Measurements from ENCODE around the gene ACSL5. TPM values are rescaled to one million over a fixed set of nuclear protein-coding genes. Genes with fewer than 3 reads are reported as not detected.

The ACSL5 gene
- polyA plus RNA-seq, 2 donors: 3.6 to 5.6 TPM

DNA sequence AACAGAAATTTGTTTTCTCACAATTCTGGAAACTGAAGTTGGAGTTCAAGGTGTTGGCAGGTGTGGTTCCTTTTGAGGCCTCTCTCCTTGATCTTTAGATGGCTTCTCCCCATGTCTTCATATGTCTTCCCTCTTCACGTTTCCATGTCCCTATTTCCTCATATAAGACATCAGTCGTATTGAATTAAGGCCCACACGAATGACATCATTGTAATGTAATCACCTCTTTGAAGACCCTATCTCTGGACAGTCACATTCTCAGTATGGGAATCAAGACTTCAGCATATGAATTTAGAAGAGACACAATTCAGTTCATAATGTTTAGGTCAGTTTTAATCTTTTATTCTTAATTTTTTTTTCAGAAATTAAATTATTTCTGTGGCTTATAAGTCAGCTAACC, 92.9 kb downstream of the ACSL5 start:
- no peak overlapping the region for H3K4me3 ChIP-seq (ENCODE audit: low read depth in 1 of 2, low read length in 2 of 2)
- no peak overlapping the region for H3K27ac ChIP-seq (ENCODE audit: low read depth in 2 of 2, low read length in 1 of 2)
- no peaks in the 10 kb centered on the region for H3K4me1 ChIP-seq (ENCODE audit: control insufficient read depth in 2 of 2, insufficient read depth in 2 of 2, low read length in 1 of 2)
- 83 to 90% methylated on average over 3 of the region's 3 CpGs for WGBS, 2 donors
- H3K27me3 ChIP-seq (ENCODE audit: control insufficient read depth in 1 of 2, insufficient read depth in 2 of 2, low read length in 2 of 2): no peaks in the 10 kb centered on the region
- no peaks in the 10 kb centered on the region for H3K9me3 ChIP-seq (ENCODE audit: control insufficient read depth in 2 of 2, insufficient read depth in 1 of 2, low read depth in 1 of 2, low read length in 1 of 2)
- H3K36me3 ChIP-seq (ENCODE audit: control insufficient read depth in 2 of 2, insufficient read depth in 2 of 2, low read length in 1 of 2): peaks cover 0 to 11% of the 10 kb centered on the region in 2 donors

DNA sequence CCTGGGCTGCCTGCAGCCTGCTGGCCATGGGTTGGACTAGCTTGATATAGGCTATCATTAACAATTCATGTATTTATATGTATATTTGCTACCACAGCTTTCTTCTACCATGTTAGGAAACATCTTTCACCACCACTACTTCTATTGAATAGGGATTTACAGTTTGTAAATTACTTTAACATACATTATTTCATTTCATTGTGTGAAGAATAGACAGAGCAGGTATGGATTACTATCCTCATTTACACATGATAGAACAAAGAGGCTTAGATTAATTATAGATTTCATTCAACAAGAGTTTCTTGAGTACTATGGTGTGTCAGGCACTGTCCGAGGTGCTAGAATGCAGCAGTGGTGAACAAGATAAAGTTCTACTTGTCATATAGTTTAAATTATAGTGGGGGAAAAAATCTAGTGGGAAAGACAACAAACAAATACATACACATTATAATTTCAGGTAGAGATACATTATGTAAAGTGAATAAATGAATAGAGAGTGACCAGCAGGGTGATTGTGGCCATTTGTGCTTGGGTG, 93.7 kb downstream of the ACSL5 start:
- Histone ChIP-seq H3K9me3 (ENCODE audit: control insufficient read depth in 2 of 2, insufficient read depth in 1 of 2, low read depth in 1 of 2, low read length in 1 of 2) (no peaks in the 10 kb centered on the region), H3K27ac (ENCODE audit: low read depth in 2 of 2, low read length in 1 of 2) (no peak overlapping the region), H3K4me1 (ENCODE audit: control insufficient read depth in 2 of 2, insufficient read depth in 2 of 2, low read length in 1 of 2) (no peaks in the 10 kb centered on the region), H3K27me3 (ENCODE audit: control insufficient read depth in 1 of 2, insufficient read depth in 2 of 2, low read length in 2 of 2) (no peaks in the 10 kb centered on the region), H3K36me3 (ENCODE audit: control insufficient read depth in 2 of 2, insufficient read depth in 2 of 2, low read length in 1 of 2) (peaks cover 0 to 11% of the 10 kb centered on the region in 2 donors), H3K4me3 (ENCODE audit: low read depth in 1 of 2, low read length in 2 of 2) (no peak overlapping the region)
- WGBS, 2 donors: 86 to 90% methylated on average over 1 of the region's 1 CpG

GRCh38 chr10:112471878-112472487, 98.1 kb downstream of the ACSL5 start:
- Histone ChIP-seq H3K27me3 (ENCODE audit: control insufficient read depth in 1 of 2, insufficient read depth in 2 of 2, low read length in 2 of 2) (no peaks in the 10 kb centered on the region), H3K4me3 (ENCODE audit: low read depth in 1 of 2, low read length in 2 of 2) (no peak overlapping the region)
- 18 to 21% methylated on average over 4 of the region's 4 CpGs for WGBS, 2 donors

GRCh38 chr10:112475575-112476218, 101.8 kb downstream of the ACSL5 start:
- no peaks in the 10 kb centered on the region for H3K4me1 ChIP-seq (ENCODE audit: control insufficient read depth in 2 of 2, insufficient read depth in 2 of 2, low read length in 1 of 2)

More at GRCh38 chr10:112471878-112472487, 98.1 kb downstream of the ACSL5 start:
- no peaks in the 10 kb centered on the region for H3K9me3 ChIP-seq (ENCODE audit: control insufficient read depth in 2 of 2, insufficient read depth in 1 of 2, low read depth in 1 of 2, low read length in 1 of 2)
- peaks cover 0 to 8% of the 10 kb centered on the region in 2 donors for H3K36me3 ChIP-seq (ENCODE audit: control insufficient read depth in 2 of 2, insufficient read depth in 2 of 2, low read length in 1 of 2)
- no peak overlapping the region for H3K27ac ChIP-seq (ENCODE audit: low read depth in 2 of 2, low read length in 1 of 2)
- no peaks in the 10 kb centered on the region for H3K4me1 ChIP-seq (ENCODE audit: control insufficient read depth in 2 of 2, insufficient read depth in 2 of 2, low read length in 1 of 2)

More at GRCh38 chr10:112475575-112476218, 101.8 kb downstream of the ACSL5 start:
- Histone ChIP-seq H3K27me3 (ENCODE audit: control insufficient read depth in 1 of 2, insufficient read depth in 2 of 2, low read length in 2 of 2) (no peaks in the 10 kb centered on the region), H3K4me3 (ENCODE audit: low read depth in 1 of 2, low read length in 2 of 2) (no peak overlapping the region), H3K27ac (ENCODE audit: low read depth in 2 of 2, low read length in 1 of 2) (no peak overlapping the region), H3K36me3 (ENCODE audit: control insufficient read depth in 2 of 2, insufficient read depth in 2 of 2, low read length in 1 of 2) (peaks cover 0 to 3% of the 10 kb centered on the region in 2 donors), H3K9me3 (ENCODE audit: control insufficient read depth in 2 of 2, insufficient read depth in 1 of 2, low read depth in 1 of 2, low read length in 1 of 2) (no peaks in the 10 kb centered on the region)
- 66 to 73% methylated on average over 3 of the region's 3 CpGs for WGBS, 2 donors

Other genes starting within 250 kb of the ACSL5 start
- gene GPAM, start 190.4 kb upstream of the ACSL5 start, polyA plus RNA-seq: 1 to 10 TPM; 1.1 to 1.5 TPM
- not detected for gene TECTB, start 90.7 kb upstream of the ACSL5 start, polyA plus RNA-seq
- gene ZDHHC6, start 72.8 kb downstream of the ACSL5 start, polyA plus RNA-seq: 10 to 100 TPM; 21.8 to 35.5 TPM
- 10 to 100 TPM; 10.6 to 11.5 TPM for gene VTI1A, start 73.1 kb downstream of the ACSL5 start, polyA plus RNA-seq

All from esophagus (tissue), 2 donors.